Measurements from ENCODE around the gene COL5A1.

The COL5A1 gene

GRCh38 chr9:134628354-134628736, 13.3 kb upstream of the COL5A1 start:
- no peak for TF ChIP-seq TAF1 (IDR thresholded peaks at IDR 0.05; ENCODE audit: low read depth)
- no peak for TF ChIP-seq TEAD4 (IDR thresholded peaks at IDR 0.05)
- TF ChIP-seq TCF12 (IDR thresholded peaks at IDR 0.05; ENCODE audit: low read depth): no peak
- no peak for TF ChIP-seq RAD21 (IDR thresholded peaks at IDR 0.05; ENCODE audit: low read depth)
- no peak for TF ChIP-seq ZBTB7A (IDR thresholded peaks at IDR 0.05; ENCODE audit: low read depth)
- TF ChIP-seq MAX (IDR thresholded peaks at IDR 0.05): no peak
- no peak for TF ChIP-seq EP300 (IDR thresholded peaks at IDR 0.05; ENCODE audit: borderline replicate concordance)
- TF ChIP-seq REST (IDR thresholded peaks at IDR 0.05; ENCODE audit: low read depth): no peak

GRCh38 chr9:134629061-134629585, 12.5 kb upstream of the COL5A1 start:
- TF ChIP-seq CREB1 (IDR thresholded peaks at IDR 0.05; ENCODE audit: low read depth): no peak
- no peak for TF ChIP-seq YY1 (IDR thresholded peaks at IDR 0.05; ENCODE audit: low read depth)
- TF ChIP-seq USF1 (IDR thresholded peaks at IDR 0.05): no peak
- TF ChIP-seq TCF12 (IDR thresholded peaks at IDR 0.05; ENCODE audit: low read depth): no peak
- no peak for TF ChIP-seq CEBPB (IDR thresholded peaks at IDR 0.05)
- no peak for TF ChIP-seq RAD21 (IDR thresholded peaks at IDR 0.05; ENCODE audit: low read depth)
- no peak for TF ChIP-seq ZBTB7A (IDR thresholded peaks at IDR 0.05; ENCODE audit: low read depth)
- no peak for TF ChIP-seq MAX (IDR thresholded peaks at IDR 0.05)
- TF ChIP-seq TEAD4 (IDR thresholded peaks at IDR 0.05): no peak
- TF ChIP-seq NFIC (IDR thresholded peaks at IDR 0.05): no peak

- TF ChIP-seq MAX (IDR thresholded peaks at IDR 0.05) (no peak), TAF1 (IDR thresholded peaks at IDR 0.05; ENCODE audit: low read depth) (no peak), CREB1 (IDR thresholded peaks at IDR 0.05; ENCODE audit: low read depth) (no peak), EGR1 (IDR thresholded peaks at IDR 0.05) (no peak), USF1 (IDR thresholded peaks at IDR 0.05) (no peak)
These were observed 11.8 kb upstream of the COL5A1 start for GRCh38 chr9:134629586-134630392.

- no peak for TF ChIP-seq FOXM1 (IDR thresholded peaks at IDR 0.05; ENCODE audit: borderline replicate concordance, low read depth)
- no peak for TF ChIP-seq TEAD4 (IDR thresholded peaks at IDR 0.05)
- TF ChIP-seq CEBPB (IDR thresholded peaks at IDR 0.05): no peak
- no peak for TF ChIP-seq YY1 (IDR thresholded peaks at IDR 0.05; ENCODE audit: low read depth)
- TF ChIP-seq MAX (IDR thresholded peaks at IDR 0.05): no peak
- TF ChIP-seq EP300 (IDR thresholded peaks at IDR 0.05; ENCODE audit: borderline replicate concordance): no peak
- no peak for TF ChIP-seq ZBTB7A (IDR thresholded peaks at IDR 0.05; ENCODE audit: low read depth)
- no peak for TF ChIP-seq EGR1 (IDR thresholded peaks at IDR 0.05)
- TF ChIP-seq NFIC (IDR thresholded peaks at IDR 0.05): no peak
- no peak for TF ChIP-seq USF1 (IDR thresholded peaks at IDR 0.05)
- no peak for TF ChIP-seq RAD21 (IDR thresholded peaks at IDR 0.05; ENCODE audit: low read depth)
- TF ChIP-seq REST (IDR thresholded peaks at IDR 0.05; ENCODE audit: low read depth): no peak
- no peak for TF ChIP-seq CREB1 (IDR thresholded peaks at IDR 0.05; ENCODE audit: low read depth)
- TF ChIP-seq TCF12 (IDR thresholded peaks at IDR 0.05; ENCODE audit: low read depth): no peak
These were observed 11.2 kb upstream of the COL5A1 start for GRCh38 chr9:134630393-134630790.

GRCh38 chr9:134630861-134631260, 10.7 kb upstream of the COL5A1 start:
- no peak for TF ChIP-seq FOXM1 (IDR thresholded peaks at IDR 0.05; ENCODE audit: borderline replicate concordance, low read depth)
- TF ChIP-seq CREB1 (IDR thresholded peaks at IDR 0.05; ENCODE audit: low read depth): no peak
- TF ChIP-seq NFIC (IDR thresholded peaks at IDR 0.05): no peak
- no peak for TF ChIP-seq MAX (IDR thresholded peaks at IDR 0.05)
- TF ChIP-seq EGR1 (IDR thresholded peaks at IDR 0.05): no peak
- TF ChIP-seq TEAD4 (IDR thresholded peaks at IDR 0.05): no peak
- no peak for TF ChIP-seq TCF12 (IDR thresholded peaks at IDR 0.05; ENCODE audit: low read depth)
- no peak for TF ChIP-seq CEBPB (IDR thresholded peaks at IDR 0.05)
- no peak for TF ChIP-seq REST (IDR thresholded peaks at IDR 0.05; ENCODE audit: low read depth)
- no peak for TF ChIP-seq TAF1 (IDR thresholded peaks at IDR 0.05; ENCODE audit: low read depth)

Data from Ishikawa (cell line).